Neuronal stem cell (in vitro differentiated cells): Measurements from ENCODE around the gene SPATC1L. TPM values are rescaled to one million over a fixed set of nuclear protein-coding genes. Genes with fewer than 3 reads are reported as not detected.
A peak's percentile ranks its signal among the peaks of the same experiment; 100 is the strongest.

ENCODE experiments used
- DNase-seq: peaks from one replicate; pipeline ENCODE4 v3.0.0-alpha.2; 2013; ENCODE audit warnings: low spot score
- H2AFZ ChIP-seq: one replicate; pipeline ENCODE4 v1.6.1; 2013; ENCODE audit warnings: mild to moderate bottlenecking, low read length, inconsistent platforms
- H2AK5ac ChIP-seq: 2 replicates; pipeline ENCODE4 v1.6.1; 2013; ENCODE audit warnings: low read depth, mild to moderate bottlenecking, inconsistent platforms, low read length, moderate library complexity, mixed read lengths
- H2BK120ac ChIP-seq: 2 replicates; pipeline ENCODE4 v1.6.1; 2013; ENCODE audit warnings: low read depth, mild to moderate bottlenecking, inconsistent platforms, low read length, moderate library complexity, mixed read lengths
- H2BK12ac ChIP-seq: one replicate; pipeline ENCODE4 v1.6.1; 2013; ENCODE audit warnings: low read length, inconsistent platforms
- H2BK15ac ChIP-seq: 2 replicates; pipeline ENCODE4 v1.6.1; 2013; ENCODE audit warnings: mild to moderate bottlenecking, low read length, inconsistent platforms, mixed read lengths
- H2BK5ac ChIP-seq: one replicate; pipeline ENCODE4 v1.6.1; 2013; ENCODE audit warnings: inconsistent platforms, mild to moderate bottlenecking, low read length, moderate library complexity
- H3K14ac ChIP-seq: one replicate; pipeline ENCODE4 v1.6.1; 2013; ENCODE audit warnings: low read length, inconsistent platforms
- H3K18ac ChIP-seq: 2 replicates; pipeline ENCODE4 v1.6.1; 2013; ENCODE audit warnings: low read length, inconsistent platforms
- H3K23ac ChIP-seq: 2 replicates; pipeline ENCODE4 v1.6.1; 2013; ENCODE audit warnings: low read depth, mild to moderate bottlenecking, mixed read lengths, low read length, inconsistent platforms; ENCODE audit not compliant: poor library complexity
- H3K27ac ChIP-seq: replicated peaks from 3 replicates; pipeline ENCODE4 v1.5.1; 2013; ENCODE audit warnings: low read length, inconsistent platforms
- H3K27me3 ChIP-seq, 3 experiments: 2 replicates each; pipeline ENCODE4 v1.6.1; 2013; ENCODE audit warnings: low read length in 3 of 3, mild to moderate bottlenecking in 2 of 3, inconsistent platforms in 1 of 3, low read depth in 1 of 3, mixed read lengths in 1 of 3, moderate library complexity in 1 of 3; ENCODE audit not compliant: control insufficient read depth in 3 of 3, insufficient read depth in 3 of 3
- H3K36me3 ChIP-seq, 2 donors: replicated peaks in 1 of 2; 2 replicates each; pipeline ENCODE4 v1.6.1; 2013; ENCODE audit warnings: low read length in 2 of 2; ENCODE audit not compliant: control insufficient read depth in 2 of 2, insufficient read depth in 2 of 2
- H3K4ac ChIP-seq: 2 replicates; pipeline ENCODE4 v1.6.1; 2013; ENCODE audit warnings: inconsistent platforms, mild to moderate bottlenecking, low read length, moderate library complexity
- H3K4me1 ChIP-seq, 2 donors: 1 replicate in 1 of 2; 2 replicates in 1 of 2; pipeline ENCODE4 v1.6.1; 2013; ENCODE audit warnings: low read length in 2 of 2, low read depth in 1 of 2; ENCODE audit not compliant: control insufficient read depth in 2 of 2, insufficient read depth in 1 of 2
- H3K4me2 ChIP-seq: one replicate; pipeline ENCODE4 v1.6.1; 2013; ENCODE audit warnings: mild to moderate bottlenecking, low read length, inconsistent platforms; ENCODE audit not compliant: insufficient read depth, poor library complexity, severe bottlenecking
- H3K4me3 ChIP-seq, 2 donors: 2 replicates each; pipeline ENCODE4 v1.5.1; 2013; ENCODE audit warnings: low read length in 2 of 2, mild to moderate bottlenecking in 2 of 2, inconsistent platforms in 1 of 2, moderate library complexity in 1 of 2
- H3K79me1 ChIP-seq: one replicate; pipeline ENCODE4 v1.6.1; 2013; ENCODE audit warnings: low read depth, mild to moderate bottlenecking, inconsistent platforms, low read length, moderate library complexity
- H3K9ac ChIP-seq: one replicate; pipeline ENCODE4 v1.6.1; 2013; ENCODE audit warnings: mild to moderate bottlenecking, low read depth, low read length, inconsistent platforms; ENCODE audit not compliant: poor library complexity
- H3K9me3 ChIP-seq, 2 donors: replicated peaks in 1 of 2; 2 replicates each; pipeline versions ENCODE3 to v1.6.1; 2013; ENCODE audit warnings: low read length in 2 of 2, mild to moderate bottlenecking in 2 of 2, inconsistent platforms in 1 of 2, low read depth in 1 of 2, mixed read lengths in 1 of 2, moderate library complexity in 1 of 2; ENCODE audit not compliant: control insufficient read depth in 2 of 2, insufficient read depth in 1 of 2
- H4K8ac ChIP-seq: one replicate; pipeline ENCODE4 v1.6.1; 2013; ENCODE audit warnings: low read depth, mild to moderate bottlenecking, inconsistent platforms, low read length, moderate library complexity
- H4K91ac ChIP-seq: one replicate; pipeline ENCODE4 v1.6.1; 2013; ENCODE audit warnings: low read length, low read depth, mild to moderate bottlenecking, inconsistent platforms; ENCODE audit not compliant: poor library complexity
- WGBS, 2 donors: extraction: QIAGEN DNeasy Blood & Tissue Kit; methylation state at CpG; one replicate each; pipeline ENCODE4 v1.1.7; 2013; ENCODE audit warnings: missing lambda C conversion rate in 2 of 2, mixed read lengths in 1 of 2; ENCODE audit not compliant: insufficient read length in 2 of 2, insufficient replicate concordance in 1 of 2; ENCODE audit errors: extremely low coverage in 2 of 2; 5-methylcytosine and 5-hydroxymethylcytosine counted together
- polyA plus RNA-seq, 2 experiments: library from polyadenylated mRNA; stranded (reverse); fragments of 200-250 nt; gene quantifications; one replicate each; pipeline ENCODE4 v1.2.3, GENCODE V29; 2013

Gene SPATC1L
- 38.2 TPM for polyA plus RNA-seq (2013, experiment 1 of 2)
- polyA plus RNA-seq (2013, experiment 2 of 2): 37.5 TPM

DNA sequence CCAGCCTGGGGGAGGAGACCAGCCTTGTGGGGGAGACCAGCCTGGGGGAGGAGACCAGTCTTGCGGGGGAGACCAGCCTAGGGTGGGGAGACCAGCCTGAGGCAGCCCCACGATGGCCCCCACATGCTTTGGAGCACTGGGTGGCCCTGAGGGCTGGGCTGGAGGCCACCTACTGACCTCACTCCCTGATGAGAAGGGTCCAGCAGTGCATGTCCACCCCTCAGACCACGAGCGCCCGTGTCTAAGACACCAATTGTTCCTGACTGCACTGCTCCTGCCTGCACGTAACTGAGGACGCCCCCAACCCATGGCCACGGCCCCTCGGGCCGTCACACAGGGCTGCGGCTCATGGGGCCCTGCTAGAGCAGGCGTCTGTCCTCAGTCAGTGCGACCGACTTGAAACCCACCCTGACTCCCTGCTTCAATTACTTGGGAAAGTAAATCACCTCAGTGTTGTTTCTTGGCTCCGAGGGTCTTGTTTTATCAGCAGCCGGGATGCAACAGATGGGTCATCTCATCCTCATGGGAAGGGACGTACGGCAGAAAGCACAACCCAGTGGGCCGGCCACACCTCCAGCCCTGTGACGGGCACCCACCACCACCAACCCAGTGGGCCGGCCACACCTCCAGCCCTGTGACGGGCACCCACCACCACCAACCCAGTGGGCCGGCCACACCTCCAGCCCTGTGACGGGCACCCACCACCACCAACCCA, at the start of gene SPATC1L:
SPATC1L (minus strand) TSS at position 550 of the 715 bp plus-strand sequence. CDS start 1,643 bp downstream, outside the sequence.
- Histone ChIP-seq H4K91ac (peak within 1 kb of the TSS; percentile 43), H3K36me3 (peaks cover 0 to 11% of the 10 kb centered on the region in 2 donors), H3K9me3 (no peaks in the 10 kb centered on the region), H3K4ac (no peak within 1 kb of the TSS), H3K18ac (peak within 1 kb of the TSS; percentile 94), H4K8ac (peak within 1 kb of the TSS; percentile 9), H3K4me1 (peaks cover 12 to 20% of the 10 kb centered on the region in 2 donors), H2BK120ac (no peak within 1 kb of the TSS), H2BK15ac (peak within 1 kb of the TSS; percentile 49), H3K9ac (peak within 1 kb of the TSS; percentile 92), H3K14ac (no peak within 1 kb of the TSS), H3K27ac (peak within 1 kb of the TSS; percentile 65), H2AK5ac (no peak within 1 kb of the TSS), H3K27me3 (no peaks in the 10 kb centered on the region), H2BK5ac (peak within 1 kb of the TSS; percentile 94), H3K23ac (peak within 1 kb of the TSS; percentile 92), H3K4me2 (peak within 1 kb of the TSS; percentile 87), H2AFZ (peak within 1 kb of the TSS; percentile 90), H3K79me1 (peaks cover 18% of the 10 kb centered on the region), H3K4me3 (peak within 1 kb of the TSS; percentile 67 to 86), H2BK12ac (peak within 1 kb of the TSS; percentile 75)
- peak; percentile 71 for DNase-seq
- no CpG with 5 or more reads among the region's 24 CpGs for WGBS, 2 donors

DNA sequence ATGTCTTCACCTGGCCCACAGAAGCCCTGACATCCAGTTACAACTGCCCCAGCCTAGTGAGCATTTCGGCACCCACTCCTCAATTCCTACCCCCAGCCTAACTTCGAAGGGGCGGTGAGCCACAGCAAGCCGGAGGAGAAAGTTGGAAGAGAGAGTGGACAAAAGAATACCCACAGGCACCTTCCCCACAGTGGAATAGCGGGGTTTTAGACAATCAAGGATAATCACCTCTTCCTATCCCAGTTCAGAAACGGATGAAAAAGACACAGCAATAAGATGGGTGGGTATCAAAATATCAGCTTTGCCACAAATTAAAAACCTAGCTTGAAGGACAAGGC, 45.6 kb upstream of the SPATC1L start:
- no peak overlapping the region for H3K4ac ChIP-seq
- H4K8ac ChIP-seq: peak overlapping the region; percentile 90
- no peak overlapping the region for H3K9ac ChIP-seq
- peak overlapping the region; percentile 88 for H3K4me2 ChIP-seq
- no peak overlapping the region for H2BK12ac ChIP-seq
- peaks cover 6% of the 10 kb centered on the region for H3K79me1 ChIP-seq
- H3K18ac ChIP-seq: peak overlapping the region; percentile 99
- peak overlapping the region; percentile 98 for H2AK5ac ChIP-seq
- no peak overlapping the region for H2AFZ ChIP-seq
- DNase-seq: no peak
- H3K4me1 ChIP-seq: peaks cover 16% of the 10 kb centered on the region in 2 donors
- H3K4me3 ChIP-seq: peak overlapping the region; percentile 49 to 80
- WGBS, 2 donors: no CpG with 5 or more reads among the region's 6 CpGs
- H2BK15ac ChIP-seq: no peak overlapping the region
- H3K14ac ChIP-seq: no peak overlapping the region
- peak overlapping the region; percentile 73 for H2BK120ac ChIP-seq
- H2BK5ac ChIP-seq: no peak overlapping the region
- H3K23ac ChIP-seq: no peak overlapping the region
- H3K27ac ChIP-seq: no peak overlapping the region
- no peak overlapping the region for H4K91ac ChIP-seq
- no peaks in the 10 kb centered on the region for H3K27me3 ChIP-seq
- H3K9me3 ChIP-seq: peaks cover 18 to 35% of the 10 kb centered on the region in 2 donors
- peaks cover 23 to 76% of the 10 kb centered on the region in 2 donors for H3K36me3 ChIP-seq

DNA sequence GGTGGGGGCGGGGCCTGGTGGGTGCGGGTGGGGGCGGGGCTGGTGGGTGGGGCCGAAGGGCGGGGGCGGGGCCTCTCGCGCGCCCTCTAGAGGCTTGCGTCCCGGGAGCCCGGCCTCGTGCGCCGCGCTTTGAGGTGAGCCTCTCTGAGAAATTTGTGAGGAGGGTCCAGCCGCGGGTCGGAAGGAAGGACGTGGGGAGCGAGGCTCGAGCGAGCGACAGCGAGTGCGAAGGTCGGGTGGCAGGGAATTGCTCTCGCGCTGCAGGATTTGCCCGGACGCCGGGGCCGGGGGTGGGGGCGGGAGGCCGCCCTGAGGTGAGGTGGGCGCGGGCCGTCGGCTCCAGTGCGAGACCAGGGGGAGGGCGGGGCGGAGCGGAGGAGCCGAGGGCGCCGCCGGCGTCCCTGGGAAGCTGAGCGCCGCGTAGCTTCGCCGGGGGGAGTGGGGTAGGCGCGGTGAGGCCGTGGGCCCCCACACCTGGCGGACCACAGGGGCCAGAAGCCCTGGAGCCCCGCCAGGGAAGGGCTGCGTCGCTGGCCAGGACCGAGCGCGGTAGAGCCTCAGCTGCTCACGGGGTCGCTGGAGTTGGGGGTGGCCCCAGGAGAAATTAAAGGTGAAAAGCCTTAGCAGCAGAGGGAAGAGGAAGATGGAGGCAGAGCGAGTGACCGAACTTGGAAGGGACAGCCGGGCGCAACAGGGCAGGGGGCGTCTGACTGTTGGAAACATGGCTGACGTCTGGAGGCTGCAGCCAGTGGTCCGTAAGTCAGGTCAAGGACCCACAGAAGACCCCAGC, 45.1 kb upstream of the SPATC1L start:
- peak overlapping the region; percentile 86 for H2AFZ ChIP-seq
- H3K9ac ChIP-seq: peak overlapping the region; percentile 63
- peak overlapping the region; percentile 9 for H3K14ac ChIP-seq
- H3K9me3 ChIP-seq: peaks cover 18 to 30% of the 10 kb centered on the region in 2 donors
- H3K27me3 ChIP-seq: no peaks in the 10 kb centered on the region
- peak overlapping the region; percentile 98 for H2AK5ac ChIP-seq
- H2BK120ac ChIP-seq: peak overlapping the region; percentile 73
- H4K8ac ChIP-seq: peak overlapping the region; percentile 90
- peak overlapping the region; percentile 99 for H3K18ac ChIP-seq
- H2BK12ac ChIP-seq: peak overlapping the region; percentile 63
- peak overlapping the region; percentile 49 to 80 for H3K4me3 ChIP-seq
- H3K27ac ChIP-seq: peak overlapping the region; percentile 70
- H3K4ac ChIP-seq: peak overlapping the region; percentile 28
- H3K79me1 ChIP-seq: peaks cover 6% of the 10 kb centered on the region
- H3K36me3 ChIP-seq: peaks cover 20 to 74% of the 10 kb centered on the region in 2 donors
- DNase-seq: peak; percentile 74
- no CpG with 5 or more reads among the region's 72 CpGs for WGBS, 2 donors
- peak overlapping the region; percentile 39 for H3K23ac ChIP-seq
- no peak overlapping the region for H4K91ac ChIP-seq
- peak overlapping the region; percentile 88 for H3K4me2 ChIP-seq
- H2BK5ac ChIP-seq: peak overlapping the region; percentile 83
- peak overlapping the region; percentile 72 for H2BK15ac ChIP-seq
- H3K4me1 ChIP-seq: peaks cover 19 to 21% of the 10 kb centered on the region in 2 donors
